ENCODE results near the gene GGCT.

Gene GGCT

DNA sequence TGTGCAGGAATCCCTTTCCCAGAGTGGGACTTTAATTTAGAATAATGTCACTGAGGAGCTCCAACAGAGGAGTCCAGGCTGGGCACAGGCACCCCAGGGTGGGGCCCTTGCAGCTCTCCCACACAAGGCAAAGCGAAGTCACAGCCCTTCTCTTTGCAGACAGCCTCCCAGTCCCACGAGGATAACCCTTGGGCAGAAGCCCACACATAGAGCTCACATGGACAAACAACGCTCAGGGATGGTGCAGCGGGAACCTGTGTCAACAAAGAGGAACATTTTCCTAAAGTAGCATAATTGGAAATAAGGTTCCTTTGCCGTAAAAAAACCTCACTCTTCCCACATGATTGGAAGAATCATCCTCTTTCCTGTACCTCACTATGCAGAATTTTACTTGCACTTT, 29.3 kb upstream of the GGCT start:
- H3K9me3 ChIP-seq (ENCODE audit: insufficient read depth, low read depth, low read length): no peaks in the 10 kb centered on the region
- no peak overlapping the region for H3K9ac ChIP-seq (ENCODE audit: low read depth, low read length, poor library complexity, severe bottlenecking)
- H3K36me3 ChIP-seq (ENCODE audit: insufficient read depth, low read length): no peaks in the 10 kb centered on the region
- no peak overlapping the region for H3K4me3 ChIP-seq (ENCODE audit: low read length, poor library complexity, severe bottlenecking)
- H3K4me1 ChIP-seq (ENCODE audit: insufficient read depth, low read length, poor library complexity, severe bottlenecking): peaks cover 5% of the 10 kb centered on the region
- no peaks in the 10 kb centered on the region for H3K27me3 ChIP-seq (ENCODE audit: insufficient read depth, low read length, poor library complexity, severe bottlenecking)
- H2AFZ ChIP-seq (ENCODE audit: low read length): no peak overlapping the region
- no peaks in the 10 kb centered on the region for H3K9me2 ChIP-seq (replicated peaks; ENCODE audit: low read depth, low read length)
- TF ChIP-seq, protein P1, sequence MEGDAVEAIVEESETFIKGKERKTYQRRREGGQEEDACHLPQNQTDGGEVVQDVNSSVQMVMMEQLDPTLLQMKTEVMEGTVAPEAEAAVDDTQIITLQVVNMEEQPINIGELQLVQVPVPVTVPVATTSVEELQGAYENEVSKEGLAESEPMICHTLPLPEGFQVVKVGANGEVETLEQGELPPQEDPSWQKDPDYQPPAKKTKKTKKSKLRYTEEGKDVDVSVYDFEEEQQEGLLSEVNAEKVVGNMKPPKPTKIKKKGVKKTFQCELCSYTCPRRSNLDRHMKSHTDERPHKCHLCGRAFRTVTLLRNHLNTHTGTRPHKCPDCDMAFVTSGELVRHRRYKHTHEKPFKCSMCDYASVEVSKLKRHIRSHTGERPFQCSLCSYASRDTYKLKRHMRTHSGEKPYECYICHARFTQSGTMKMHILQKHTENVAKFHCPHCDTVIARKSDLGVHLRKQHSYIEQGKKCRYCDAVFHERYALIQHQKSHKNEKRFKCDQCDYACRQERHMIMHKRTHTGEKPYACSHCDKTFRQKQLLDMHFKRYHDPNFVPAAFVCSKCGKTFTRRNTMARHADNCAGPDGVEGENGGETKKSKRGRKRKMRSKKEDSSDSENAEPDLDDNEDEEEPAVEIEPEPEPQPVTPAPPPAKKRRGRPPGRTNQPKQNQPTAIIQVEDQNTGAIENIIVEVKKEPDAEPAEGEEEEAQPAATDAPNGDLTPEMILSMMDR (conservative IDR thresholded peaks at IDR 0.05; ENCODE audit: low read length): no peak
- no peak for TF ChIP-seq EZH2phosphoT487 (IDR thresholded peaks at IDR 0.05; ENCODE audit: borderline replicate concordance)
- no peaks in the 10 kb centered on the region for H4K20me1 ChIP-seq (ENCODE audit: insufficient read depth, low read length, poor library complexity, severe bottlenecking)
- H3F3A ChIP-seq (ENCODE audit: low read depth): no peaks in the 10 kb centered on the region
- H3K4me2 ChIP-seq (ENCODE audit: low read depth, low read length, poor library complexity, severe bottlenecking): no peak overlapping the region
- H3K79me2 ChIP-seq (ENCODE audit: insufficient read depth, low read length): no peaks in the 10 kb centered on the region

DNA sequence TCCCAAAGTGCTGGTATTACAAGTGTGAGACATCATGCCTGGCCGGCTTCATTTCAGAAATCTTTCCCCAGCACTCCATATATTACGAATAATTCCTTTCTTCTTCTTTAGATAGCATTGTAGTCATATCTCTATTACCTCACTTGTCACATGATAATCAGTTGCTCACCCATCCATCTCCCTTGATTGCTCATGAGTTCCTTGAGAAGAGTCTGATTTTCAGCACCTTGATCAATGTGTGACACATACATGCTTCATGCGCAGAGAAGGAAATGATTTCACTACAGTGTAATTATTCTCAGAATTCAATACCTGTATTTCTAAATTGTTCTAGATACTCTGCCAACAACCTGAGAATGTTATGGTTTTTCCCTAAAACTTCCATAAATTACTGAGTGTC, 26.7 kb upstream of the GGCT start:
- Histone ChIP-seq H2AFZ (ENCODE audit: low read length) (no peak overlapping the region), H4K20me1 (ENCODE audit: insufficient read depth, low read length, poor library complexity, severe bottlenecking) (no peaks in the 10 kb centered on the region), H3K4me3 (ENCODE audit: low read length, poor library complexity, severe bottlenecking) (no peak overlapping the region), H3F3A (ENCODE audit: low read depth) (no peaks in the 10 kb centered on the region), H3K9ac (ENCODE audit: low read depth, low read length, poor library complexity, severe bottlenecking) (no peak overlapping the region), H3K9me2 (replicated peaks; ENCODE audit: low read depth, low read length) (no peaks in the 10 kb centered on the region), H3K4me1 (ENCODE audit: insufficient read depth, low read length, poor library complexity, severe bottlenecking) (peaks cover 5% of the 10 kb centered on the region), H3K36me3 (ENCODE audit: insufficient read depth, low read length) (no peaks in the 10 kb centered on the region), H3K4me2 (ENCODE audit: low read depth, low read length, poor library complexity, severe bottlenecking) (no peak overlapping the region), H3K9me3 (ENCODE audit: insufficient read depth, low read depth, low read length) (no peaks in the 10 kb centered on the region), H3K27me3 (ENCODE audit: insufficient read depth, low read length, poor library complexity, severe bottlenecking) (no peaks in the 10 kb centered on the region), H3K79me2 (ENCODE audit: insufficient read depth, low read length) (no peaks in the 10 kb centered on the region)
- no peak for TF ChIP-seq EZH2phosphoT487 (IDR thresholded peaks at IDR 0.05; ENCODE audit: borderline replicate concordance)
- TF ChIP-seq, protein P1 (conservative IDR thresholded peaks at IDR 0.05; ENCODE audit: low read length): no peak

DNA sequence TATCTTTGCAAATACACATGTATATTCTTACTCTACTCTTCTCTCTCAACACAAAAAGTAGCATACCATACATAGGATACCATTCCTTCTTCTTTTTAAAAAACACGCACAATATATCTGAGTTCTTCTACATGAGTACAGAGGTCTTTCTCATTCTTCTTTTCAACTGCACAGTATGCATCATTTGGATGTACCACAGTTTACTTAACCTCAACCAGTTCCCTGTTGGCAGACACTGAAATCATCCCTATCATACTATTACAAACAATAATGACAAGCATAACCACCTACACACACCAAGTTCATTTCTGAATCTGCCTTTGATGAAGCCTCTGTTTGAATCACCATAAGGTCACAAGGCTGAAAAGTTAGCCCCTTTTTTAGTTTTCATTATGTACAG, 25.7 kb upstream of the GGCT start:
- Histone ChIP-seq H3K27me3 (ENCODE audit: insufficient read depth, low read length, poor library complexity, severe bottlenecking) (no peaks in the 10 kb centered on the region), H4K20me1 (ENCODE audit: insufficient read depth, low read length, poor library complexity, severe bottlenecking) (no peaks in the 10 kb centered on the region), H3F3A (ENCODE audit: low read depth) (no peaks in the 10 kb centered on the region), H3K4me3 (ENCODE audit: low read length, poor library complexity, severe bottlenecking) (no peak overlapping the region), H3K9me3 (ENCODE audit: insufficient read depth, low read depth, low read length) (no peaks in the 10 kb centered on the region), H3K4me1 (ENCODE audit: insufficient read depth, low read length, poor library complexity, severe bottlenecking) (peaks cover 5% of the 10 kb centered on the region), H3K9me2 (replicated peaks; ENCODE audit: low read depth, low read length) (no peaks in the 10 kb centered on the region), H3K9ac (ENCODE audit: low read depth, low read length, poor library complexity, severe bottlenecking) (no peak overlapping the region), H3K36me3 (ENCODE audit: insufficient read depth, low read length) (no peaks in the 10 kb centered on the region), H2AFZ (ENCODE audit: low read length) (no peak overlapping the region), H3K79me2 (ENCODE audit: insufficient read depth, low read length) (no peaks in the 10 kb centered on the region), H3K4me2 (ENCODE audit: low read depth, low read length, poor library complexity, severe bottlenecking) (no peak overlapping the region)
- TF ChIP-seq, protein P1 (conservative IDR thresholded peaks at IDR 0.05; ENCODE audit: low read length): no peak
- TF ChIP-seq EZH2phosphoT487 (IDR thresholded peaks at IDR 0.05; ENCODE audit: borderline replicate concordance): no peak

Measured in Loucy (cell line).